Prostate gland (tissue), 2 donors: Measurements from ENCODE around the gene TBCK.

Source experiments
- CTCF ChIP-seq, 4 experiments: fragments of 200-600 bp in 2 of 4; fragments of 450-650 bp in 2 of 4; sonication (generic) in 2 of 4; IDR thresholded peaks; 1 replicate in 3 of 4; 2 replicates in 1 of 4; pipeline ENCODE4 v1.5.1; 2016 to 2019; ENCODE audit warnings: antibody characterized with exemption in 4 of 4, mild to moderate bottlenecking in 2 of 4, moderate library complexity in 2 of 4
- POLR2A ChIP-seq: fragments of 450-650 bp; IDR thresholded peaks from one replicate; pipeline ENCODE4 v1.6.1; 2016; ENCODE audit warnings: antibody characterized with exemption, mild to moderate bottlenecking

- TF ChIP-seq POLR2A = no peak
- no peak for TF ChIP-seq CTCF (IDR thresholded peaks at IDR 0.05)
These were observed 106.0 kb downstream of the TBCK start for GRCh38 chr4:106210021-106210420.
